Chondrocyte (in vitro differentiated cells): ENCODE measurements around the gene IL2RA. TPM values are rescaled to one million over a fixed set of nuclear protein-coding genes. Genes with fewer than 3 reads are reported as not detected.

Experiments
- DNase-seq: peaks from one replicate; pipeline ENCODE4 v3.0.0; 2021; ENCODE audit warnings: mixed read lengths, low spot score
- H3K27ac Mint-ChIP-seq: one replicate; pipeline ENCODE4 v1.8.0; 2021; ENCODE audit warnings: mild to moderate bottlenecking, moderate library complexity, mixed read lengths; ENCODE audit not compliant: unreplicated experiment
- H3K27me3 Mint-ChIP-seq: 2 replicates; pipeline ENCODE4 v1.8.0; 2021; ENCODE audit warnings: low read depth, mixed read lengths
- H3K36me3 Mint-ChIP-seq: 2 replicates; pipeline ENCODE4 v1.8.0; 2021; ENCODE audit warnings: low read depth, mixed read lengths
- H3K4me1 Mint-ChIP-seq: 2 replicates; pipeline ENCODE4 v1.8.0; 2021; ENCODE audit warnings: low read depth, mild to moderate bottlenecking, mixed read lengths
- H3K4me3 Mint-ChIP-seq: one replicate; pipeline ENCODE4 v1.8.0; 2021; ENCODE audit warnings: mild to moderate bottlenecking, moderate library complexity, mixed read lengths; ENCODE audit not compliant: unreplicated experiment
- H3K9me3 Mint-ChIP-seq: 2 replicates; pipeline ENCODE4 v1.8.0; 2021; ENCODE audit warnings: low read depth, mixed read lengths
- CTCF ChIP-seq: fragments of 200-600 bp; sonication (generic); IDR thresholded peaks from 2 replicates; pipeline ENCODE4 v1.5.0; 2021; ENCODE audit warnings: antibody characterized with exemption, mild to moderate bottlenecking, moderate library complexity
- total RNA-seq: library from RNA; stranded (reverse); gene quantifications from 3 replicates; pipeline ENCODE4 v1.2.1, GENCODE V29; 2021

The IL2RA gene
- total RNA-seq, 1 donor from 2014 or later, result not detected

- H3K27me3 Mint-ChIP-seq, result peaks cover 14% of the 10 kb centered on the region
- H3K4me1 Mint-ChIP-seq, result peaks cover 10% of the 10 kb centered on the region
- no peaks in the 10 kb centered on the region for H3K9me3 Mint-ChIP-seq
- no peak for DNase-seq
- peaks cover 3% of the 10 kb centered on the region for H3K36me3 Mint-ChIP-seq
- TF ChIP-seq CTCF, result no peak
- H3K4me3 Mint-ChIP-seq, result peak overlapping the region; percentile 70
- no peak overlapping the region for H3K27ac Mint-ChIP-seq
These were observed 86.3 kb downstream of the IL2RA start for GRCh38 chr10:5975641-5976473.

- no peak overlapping the region for H3K27ac Mint-ChIP-seq
- TF ChIP-seq CTCF, result no peak
- no peaks in the 10 kb centered on the region for H3K9me3 Mint-ChIP-seq
- no peak overlapping the region for H3K4me3 Mint-ChIP-seq
- DNase-seq, result no peak
- no peaks in the 10 kb centered on the region for H3K36me3 Mint-ChIP-seq
- H3K4me1 Mint-ChIP-seq, result peaks cover 7% of the 10 kb centered on the region
- H3K27me3 Mint-ChIP-seq, result peaks cover 5% of the 10 kb centered on the region
These were observed 89.1 kb downstream of the IL2RA start for GRCh38 chr10:5973069-5973468.

- peaks cover 7% of the 10 kb centered on the region for H3K4me1 Mint-ChIP-seq
- H3K27me3 Mint-ChIP-seq, result peaks cover 5% of the 10 kb centered on the region
- no peak overlapping the region for H3K27ac Mint-ChIP-seq
- no peaks in the 10 kb centered on the region for H3K36me3 Mint-ChIP-seq
- no peak for TF ChIP-seq CTCF
- H3K9me3 Mint-ChIP-seq, result no peaks in the 10 kb centered on the region
- DNase-seq, result no peak
- H3K4me3 Mint-ChIP-seq, result no peak overlapping the region
These were observed 90.3 kb downstream of the IL2RA start for GRCh38 chr10:5971886-5972285.

- Mint-ChIP-seq H3K9me3 (no peaks in the 10 kb centered on the region), H3K27ac (no peak overlapping the region)
- no peak for TF ChIP-seq CTCF
These were observed 90.8 kb downstream of the IL2RA start for GRCh38 chr10:5971315-5971832.

GRCh38 chr10:5970527-5970926 is 91.6 kb downstream of the IL2RA start:
- Mint-ChIP-seq H3K36me3 (no peaks in the 10 kb centered on the region), H3K4me1 (no peaks in the 10 kb centered on the region), H3K9me3 (no peaks in the 10 kb centered on the region), H3K27ac (no peak overlapping the region), H3K4me3 (no peak overlapping the region), H3K27me3 (peaks cover 2% of the 10 kb centered on the region)
- no peak for TF ChIP-seq CTCF
- DNase-seq, result no peak

More at GRCh38 chr10:5971315-5971832, 90.8 kb downstream of the IL2RA start:
- peaks cover 3% of the 10 kb centered on the region for H3K27me3 Mint-ChIP-seq
- peaks cover 2% of the 10 kb centered on the region for H3K4me1 Mint-ChIP-seq
- DNase-seq, result no peak
- no peak overlapping the region for H3K4me3 Mint-ChIP-seq
- H3K36me3 Mint-ChIP-seq, result no peaks in the 10 kb centered on the region
